OCI-LY7 (cell line): ENCODE data around the gene PLD2. TPM values are rescaled to one million over a fixed set of nuclear protein-coding genes. Genes with fewer than 3 reads are reported as not detected.

ENCODE experiments used
- BruUV-seq: library from RNA; stranded (reverse); fragments of 400-500 nt; replicated peaks from 2 replicates; lab custom pipeline; 2021; lab: Mats Ljungman, UMichigan
- CTCF ChIA-PET: fragments of 300-600 bp; sonication (Branson Sonifier 250); formaldehyde crosslinking; loops from one replicate; lab custom pipeline; 2022; ENCODE audit warnings: antibody characterized with exemption; ENCODE audit not compliant: unreplicated experiment; lab: Charles Lee
- POLR2A ChIA-PET: fragments of 300-600 bp; sonication (Branson Sonifier 250); formaldehyde crosslinking; loops from one replicate; lab custom pipeline; 2022; ENCODE audit warnings: antibody characterized with exemption; lab: Charles Lee
- DNase-seq: peaks from one replicate; pipeline ENCODE4 v3.0.0-alpha.2; 2015; ENCODE audit warnings: low spot score
- H2AFZ ChIP-seq: fragments of 200-600 bp; sonication (generic), shearing (Covaris generic); 2 replicates; pipeline ENCODE4 v1.6.1; 2014; ENCODE audit warnings: mild to moderate bottlenecking, antibody characterized with exemption, low read length, moderate library complexity
- H3K27ac ChIP-seq: fragments of 200-600 bp; sonication (generic); 2 replicates; pipeline ENCODE4 v1.5.1; 2014; ENCODE audit warnings: mixed run types, low read depth, mild to moderate bottlenecking, moderate library complexity, low read length, inconsistent platforms; ENCODE audit not compliant: poor library complexity, severe bottlenecking
- H3K36me3 ChIP-seq: fragments of 200-600 bp; sonication (generic); 2 replicates; pipeline ENCODE4 v1.6.1; 2014; ENCODE audit warnings: mild to moderate bottlenecking, antibody characterized with exemption, low read length, moderate library complexity, mixed read lengths; ENCODE audit not compliant: insufficient read depth
- H3K4me1 ChIP-seq: fragments of 200-600 bp; sonication (generic); 2 replicates; pipeline ENCODE4 v1.5.1; 2014; ENCODE audit warnings: mild to moderate bottlenecking, low read length; ENCODE audit not compliant: insufficient read depth, poor library complexity, severe bottlenecking
- H3K4me2 ChIP-seq: fragments of 200-600 bp; sonication (generic); 2 replicates; pipeline ENCODE4 v1.6.1; 2014; ENCODE audit warnings: mild to moderate bottlenecking, low read length
- H3K4me3 ChIP-seq: fragments of 200-600 bp; sonication (generic); 2 replicates; pipeline ENCODE4 v1.5.1; 2014; ENCODE audit warnings: mild to moderate bottlenecking, low read depth, low read length; ENCODE audit not compliant: poor library complexity, severe bottlenecking
- H3K79me2 ChIP-seq: fragments of 200-600 bp; sonication (generic); 2 replicates; pipeline ENCODE4 v1.6.1; 2016; ENCODE audit warnings: low read depth, mild to moderate bottlenecking, low read length, moderate library complexity, mixed read lengths; ENCODE audit not compliant: insufficient read depth
- H3K9me2 ChIP-seq: fragments of 200-600 bp; sonication (generic); 2 replicates; pipeline ENCODE4 v1.6.1; 2016; ENCODE audit warnings: mild to moderate bottlenecking, low read length, mixed read lengths; ENCODE audit not compliant: insufficient read depth
- H3K9me3 ChIP-seq: fragments of 200-600 bp; sonication (generic); 2 replicates; pipeline ENCODE4 v1.6.1; 2014; ENCODE audit warnings: mild to moderate bottlenecking, mixed run types, low read length, mixed read lengths
- H4K20me1 ChIP-seq: fragments of 200-600 bp; sonication (generic); 2 replicates; pipeline ENCODE4 v1.6.1; 2014; ENCODE audit warnings: mild to moderate bottlenecking, antibody characterized with exemption, low read length, moderate library complexity, mixed read lengths; ENCODE audit not compliant: insufficient read depth
- EZH2phosphoT487 ChIP-seq: fragments of 200-600 bp; sonication (generic); IDR thresholded peaks from 2 replicates; pipeline ENCODE4 v1.6.1; 2018; ENCODE audit warnings: low read depth, borderline replicate concordance, mild to moderate bottlenecking, mixed run types, antibody characterized with exemption, low read length, moderate library complexity, mixed read lengths
- intact Hi-C: fragments of 100-400 bp; cut with micrococcal nuclease; formaldehyde crosslinking; loops from one replicate; pipeline ENCODE4 v1.10.0; 2022; ENCODE audit not compliant: unreplicated experiment
- total RNA-seq, 2 experiments: library from RNA; depleted of rRNA in 1 of 2; stranded (reverse); fragments of >200 nt in 1 of 2; shearing (Covaris generic) in 1 of 2; gene quantifications; 2 replicates each; pipeline ENCODE4 v1.2.3, GENCODE V29; 2014 to 2022
- TF ChIP-seq, protein P1 (sequence below): fragments of 200-600 bp; sonication (generic); conservative IDR thresholded peaks from 2 replicates; pipeline ENCODE4 v1.5.1; 2014; ENCODE audit warnings: mild to moderate bottlenecking, antibody characterized with exemption, low read length, moderate library complexity, mixed read lengths

Gene PLD2
- total RNA-seq, 2 experiments from 2014 or later = 10.2 to 13.5 TPM

DNA sequence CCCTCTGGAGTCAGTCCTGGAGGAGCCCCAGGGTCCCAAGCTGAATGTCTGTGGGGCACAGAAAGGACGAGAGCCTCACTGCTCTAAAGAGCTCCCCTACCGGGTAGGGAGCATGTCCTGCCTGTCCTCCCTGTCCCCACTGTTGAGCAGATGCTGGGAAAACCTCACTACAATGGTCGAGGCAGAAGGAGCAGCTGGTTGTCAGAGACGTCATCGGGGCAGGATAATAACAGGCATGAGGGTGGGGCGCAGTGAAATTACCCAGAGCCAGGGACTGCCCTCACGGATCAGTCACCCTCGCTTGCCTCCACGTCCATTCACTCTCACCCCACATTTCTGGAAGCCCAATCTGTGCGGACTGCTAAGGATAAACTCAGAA, 34.7 kb upstream of the PLD2 start:
- Histone ChIP-seq H3K79me2 (no peaks in the 10 kb centered on the region), H3K36me3 (no peaks in the 10 kb centered on the region), H3K4me3 (no peak overlapping the region), H3K9me2 (no peaks in the 10 kb centered on the region), H3K27ac (no peak overlapping the region), H3K4me2 (no peak overlapping the region), H4K20me1 (no peaks in the 10 kb centered on the region), H3K4me1 (peaks cover 14% of the 10 kb centered on the region), H2AFZ (no peak overlapping the region), H3K9me3 (no peaks in the 10 kb centered on the region)
- ChIA-PET CTCF (no interaction called here), POLR2A (interaction anchor here (0.6 kb wide), 1 partner anchor 110 kb away, joined by 7 read pairs; no protein-coding TSS in a partner anchor)
- intact Hi-C loops = loop anchor here (5.0 kb wide), 1 partner anchor 40 kb away; the partner anchor contains the start of gene MED11
- TF ChIP-seq, protein P1, sequence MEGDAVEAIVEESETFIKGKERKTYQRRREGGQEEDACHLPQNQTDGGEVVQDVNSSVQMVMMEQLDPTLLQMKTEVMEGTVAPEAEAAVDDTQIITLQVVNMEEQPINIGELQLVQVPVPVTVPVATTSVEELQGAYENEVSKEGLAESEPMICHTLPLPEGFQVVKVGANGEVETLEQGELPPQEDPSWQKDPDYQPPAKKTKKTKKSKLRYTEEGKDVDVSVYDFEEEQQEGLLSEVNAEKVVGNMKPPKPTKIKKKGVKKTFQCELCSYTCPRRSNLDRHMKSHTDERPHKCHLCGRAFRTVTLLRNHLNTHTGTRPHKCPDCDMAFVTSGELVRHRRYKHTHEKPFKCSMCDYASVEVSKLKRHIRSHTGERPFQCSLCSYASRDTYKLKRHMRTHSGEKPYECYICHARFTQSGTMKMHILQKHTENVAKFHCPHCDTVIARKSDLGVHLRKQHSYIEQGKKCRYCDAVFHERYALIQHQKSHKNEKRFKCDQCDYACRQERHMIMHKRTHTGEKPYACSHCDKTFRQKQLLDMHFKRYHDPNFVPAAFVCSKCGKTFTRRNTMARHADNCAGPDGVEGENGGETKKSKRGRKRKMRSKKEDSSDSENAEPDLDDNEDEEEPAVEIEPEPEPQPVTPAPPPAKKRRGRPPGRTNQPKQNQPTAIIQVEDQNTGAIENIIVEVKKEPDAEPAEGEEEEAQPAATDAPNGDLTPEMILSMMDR = no peak
- TF ChIP-seq EZH2phosphoT487 = no peak
- BruUV-seq = no TSS peak
- no peak for DNase-seq

DNA sequence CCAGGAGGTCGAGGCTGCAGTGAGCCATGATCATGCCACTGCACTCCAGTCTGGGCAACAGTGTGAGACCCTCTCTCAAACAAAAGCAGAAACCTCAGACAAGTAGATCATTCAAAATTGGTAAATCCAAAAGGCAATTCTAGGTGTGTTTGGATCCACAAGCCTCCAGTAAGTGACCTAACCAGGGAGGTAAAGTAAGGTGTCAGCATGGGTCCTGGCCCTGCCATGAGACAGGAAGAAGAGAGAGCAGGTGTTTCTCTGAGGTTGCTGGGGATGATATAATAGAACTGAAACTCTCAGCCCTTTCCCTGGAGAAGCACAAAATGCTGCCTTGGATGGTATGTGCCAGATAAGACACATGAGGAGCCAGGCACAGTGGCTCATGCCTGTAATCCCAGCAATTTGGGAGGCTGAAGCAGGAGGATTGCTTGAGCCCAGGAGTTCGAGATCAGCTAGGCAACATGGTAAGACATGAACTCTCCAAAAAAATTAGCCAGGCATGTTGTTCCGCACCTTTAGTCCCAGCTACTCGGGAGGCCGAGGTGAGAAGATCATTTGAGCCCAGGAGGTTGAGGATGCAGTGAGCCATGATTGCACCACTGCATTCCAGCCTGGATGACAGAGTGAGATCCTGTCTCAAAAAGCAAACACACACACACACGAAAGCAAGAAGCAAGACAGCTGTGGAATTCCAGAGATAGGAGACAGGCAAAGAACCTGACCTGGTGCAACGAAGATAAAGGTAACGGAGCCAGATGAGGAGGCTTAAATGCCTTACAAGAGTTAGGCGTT, 28.8 kb upstream of the PLD2 start:
- no peaks in the 10 kb centered on the region for H3K79me2 ChIP-seq
- ChIA-PET POLR2A (interaction anchor here (0.9 kb wide), 1 partner anchor 43 kb away, joined by 3 read pairs; no protein-coding TSS in a partner anchor), CTCF (no interaction called here)
- no peak overlapping the region for H3K4me2 ChIP-seq
- H3K9me3 ChIP-seq = no peaks in the 10 kb centered on the region
- intact Hi-C loops = no loop called here
- DNase-seq = peak; percentile 22
- peaks cover 14% of the 10 kb centered on the region for H3K4me1 ChIP-seq
- H3K9me2 ChIP-seq = no peaks in the 10 kb centered on the region
- no peak overlapping the region for H3K27ac ChIP-seq
- H3K36me3 ChIP-seq = no peaks in the 10 kb centered on the region
- TF ChIP-seq, protein P1 = no peak
- TF ChIP-seq EZH2phosphoT487 = no peak
- H3K4me3 ChIP-seq = no peak overlapping the region
- H2AFZ ChIP-seq = no peak overlapping the region
- BruUV-seq = no TSS peak
- no peaks in the 10 kb centered on the region for H4K20me1 ChIP-seq
